ENCODE results near the gene ITGAD.

- no peak for TF ChIP-seq CTCF (IDR thresholded peaks at IDR 0.05; ENCODE audit: insufficient read depth, low read length, poor library complexity, severe bottlenecking)
- no peak for TF ChIP-seq EZH2phosphoT487 (conservative IDR thresholded peaks at IDR 0.05; ENCODE audit: low read length)
These were observed 9.6 kb downstream of the ITGAD start for GRCh38 chr16:31402687-31403086.
